ENCODE measurements around the gene ERVFRD-1.
"Not testable (repeated sequence)": the region's sequence is repeated elsewhere in the genome, so short reads cannot be mapped to it uniquely, and the experiment has no call there.

Gene ERVFRD-1

GRCh38 chr6:11129908-11130565 lies 18.5 kb upstream of the ERVFRD-1 start:
- DNase-seq (ENCODE audit: low read depth in 2 of 2): no peak

GRCh38 chr6:11128608-11129007 lies 17.1 kb upstream of the ERVFRD-1 start:
- DNase-seq (ENCODE audit: low read depth in 2 of 2): no peak

GRCh38 chr6:11126876-11127275 lies 15.4 kb upstream of the ERVFRD-1 start:
- no peak for DNase-seq (ENCODE audit: low read depth in 2 of 2)

- DNase-seq (ENCODE audit: low read depth in 2 of 2): no peak
Observed at GRCh38 chr6:11123978-11124377, 12.5 kb upstream of the ERVFRD-1 start.

GRCh38 chr6:11122380-11122779 lies 10.9 kb upstream of the ERVFRD-1 start:
- no peak for DNase-seq (ENCODE audit: low read depth in 2 of 2)

- no peak for DNase-seq (ENCODE audit: low read depth in 2 of 2)
Observed at GRCh38 chr6:11121851-11122250, 10.3 kb upstream of the ERVFRD-1 start.

GRCh38 chr6:11120271-11121005 lies 8.9 kb upstream of the ERVFRD-1 start:
- DNase-seq (ENCODE audit: low read depth in 2 of 2): no peak

GRCh38 chr6:11115808-11116536 lies 4.4 kb upstream of the ERVFRD-1 start:
- DNase-seq (ENCODE audit: low read depth in 2 of 2): not testable (repeated sequence)

- DNase-seq (ENCODE audit: low read depth in 2 of 2): no peak
Observed at GRCh38 chr6:11113038-11113437, 1.5 kb upstream of the ERVFRD-1 start.

- no peak for DNase-seq (ENCODE audit: low read depth in 2 of 2)
Observed at GRCh38 chr6:11111769-11112437, 378 bp upstream of the ERVFRD-1 start.

- DNase-seq (ENCODE audit: low read depth in 2 of 2): no peak
Observed at GRCh38 chr6:11108726-11109125, 2.8 kb downstream of the ERVFRD-1 start.

GRCh38 chr6:11103065-11103464 lies 8.5 kb downstream of the ERVFRD-1 start:
- DNase-seq (ENCODE audit: low read depth in 2 of 2): no peak

- no peak for DNase-seq (ENCODE audit: low read depth in 2 of 2)
Observed at GRCh38 chr6:11101417-11101816, 10.1 kb downstream of the ERVFRD-1 start.

GRCh38 chr6:11098004-11098403 lies 13.5 kb downstream of the ERVFRD-1 start:
- no peak for DNase-seq (ENCODE audit: low read depth in 2 of 2)

- no peak for DNase-seq (ENCODE audit: low read depth in 2 of 2)
Observed at GRCh38 chr6:11097476-11097875, 14.0 kb downstream of the ERVFRD-1 start.

- no peak for DNase-seq (ENCODE audit: low read depth in 2 of 2)
Observed at GRCh38 chr6:11096109-11096508, 15.4 kb downstream of the ERVFRD-1 start.

GRCh38 chr6:11094941-11095340 lies 16.6 kb downstream of the ERVFRD-1 start:
- DNase-seq (ENCODE audit: low read depth in 2 of 2): no peak

- DNase-seq (ENCODE audit: low read depth in 2 of 2): peak in 1 of 2 donors; percentile 21
Observed at GRCh38 chr6:11094411-11094851, 17.1 kb downstream of the ERVFRD-1 start.

- peak; percentile 88 to 92 for DNase-seq (ENCODE audit: low read depth in 2 of 2)
Observed at GRCh38 chr6:11093626-11094410, 17.7 kb downstream of the ERVFRD-1 start, which contains the start of gene SMIM13. Gene SMIM13 (plus strand): TSS chr6:11093834. CDS start chr6:11094314, 480 bp downstream.

GRCh38 chr6:11093376-11093625 lies 18.2 kb downstream of the ERVFRD-1 start:
- peak; percentile 10 to 17 for DNase-seq (ENCODE audit: low read depth in 2 of 2)

- no peak for DNase-seq (ENCODE audit: low read depth in 2 of 2)
Observed at GRCh38 chr6:11092668-11093375, 18.7 kb downstream of the ERVFRD-1 start.
